NCI-H2171 (cell line): ENCODE measurements around the gene HSFX1.

Experiments used
- DNase-seq: peaks from one replicate; lab custom pipeline; 2025; lab: John Stamatoyannopoulos, UW

Gene HSFX1

GRCh38 chrX:149807747-149808458, 34.0 kb downstream of the HSFX1 start:
- DNase-seq = no peak

DNA sequence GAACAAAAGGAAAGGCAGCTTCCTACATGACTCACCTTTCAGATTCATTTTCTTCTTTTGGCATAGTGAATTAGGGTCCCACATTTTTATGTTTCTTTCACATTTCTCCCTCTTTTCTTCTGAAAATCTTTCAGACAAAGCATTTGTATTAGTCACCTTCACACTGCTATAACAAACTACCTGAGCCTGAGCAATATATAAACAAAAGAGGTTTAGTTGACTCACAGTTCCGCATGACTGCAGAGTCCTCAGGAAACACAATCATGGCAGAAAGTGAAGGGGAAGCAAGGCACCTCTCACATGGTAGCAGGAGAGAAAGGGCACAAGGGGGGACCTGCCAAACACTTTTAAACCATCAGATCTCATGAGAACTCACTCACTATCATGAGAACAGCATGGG, 44.8 kb downstream of the HSFX1 start:
- DNase-seq = no peak

- no peak for DNase-seq
These were observed 45.5 kb downstream of the HSFX1 start for GRCh38 chrX:149819371-149819770.

DNA sequence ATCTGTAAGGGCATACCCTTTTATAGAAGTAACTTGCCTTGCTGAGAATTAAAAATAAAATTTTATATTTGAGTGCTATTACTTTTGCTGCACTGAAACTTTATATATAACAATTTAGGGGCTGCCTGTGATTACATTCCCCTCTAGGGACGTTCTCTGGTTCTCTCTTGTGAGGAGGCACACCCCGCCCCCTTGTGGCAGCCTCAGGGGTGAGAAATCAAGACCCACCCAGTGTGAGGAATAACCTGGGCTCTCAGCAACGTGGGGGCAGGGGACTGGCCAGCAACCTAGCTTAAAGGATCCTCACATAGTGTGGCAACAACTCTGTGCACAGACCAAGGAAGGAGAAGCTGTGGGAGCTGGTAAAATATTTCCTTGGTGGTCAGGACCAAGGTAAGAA, 51.6 kb downstream of the HSFX1 start:
- no peak for DNase-seq
